Stromal cell of bone marrow (primary cell): ENCODE measurements around the gene SPI1.

Experiments
- DNase-seq: peaks from one replicate; pipeline ENCODE4 v3.0.0-alpha.2; 2012; ENCODE audit warnings: low read depth

Gene SPI1

DNA sequence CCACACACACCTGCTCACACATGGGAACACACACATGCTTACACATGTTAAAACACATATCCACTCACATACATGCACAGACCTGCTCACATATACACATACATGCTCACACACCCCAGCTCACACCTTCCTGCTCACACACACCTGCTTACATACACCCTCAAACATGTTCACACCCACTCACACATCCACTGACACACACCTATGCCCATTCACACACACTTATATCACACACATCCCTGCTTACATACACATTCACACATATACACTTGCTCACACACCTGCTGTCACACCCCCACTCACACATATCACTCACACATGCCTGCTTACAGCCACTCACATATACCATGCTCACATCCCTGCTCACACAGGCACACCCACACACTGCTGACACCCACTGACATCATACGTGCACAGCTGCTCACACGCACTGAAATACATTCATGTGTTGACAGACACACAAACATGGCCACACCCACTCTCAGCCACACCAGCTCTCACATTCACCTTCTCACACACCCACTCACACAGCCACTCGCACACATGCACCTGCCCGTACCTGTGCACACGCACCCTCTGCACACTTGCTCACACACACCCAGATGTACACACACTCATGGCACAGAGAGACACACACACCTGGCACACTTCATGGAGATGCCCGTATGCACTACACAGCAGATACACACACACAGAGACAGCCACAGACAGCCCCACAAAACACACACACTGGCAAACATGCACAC, 20.2 kb downstream of the SPI1 start:
- DNase-seq: no peak

DNA sequence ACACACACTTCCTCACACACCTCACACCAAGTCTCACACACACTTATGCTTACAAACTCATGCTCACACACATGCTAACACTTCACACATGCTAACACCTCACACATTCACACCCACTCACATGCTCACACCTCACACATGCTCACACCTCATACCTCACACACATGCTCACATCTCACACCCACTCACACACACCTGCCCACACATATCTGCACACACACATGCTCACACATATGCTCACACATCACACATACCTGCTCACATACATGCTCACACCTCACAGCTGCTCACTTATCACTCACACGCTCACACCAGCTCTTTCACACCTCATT, 21.4 kb downstream of the SPI1 start:
- DNase-seq: no peak

DNA sequence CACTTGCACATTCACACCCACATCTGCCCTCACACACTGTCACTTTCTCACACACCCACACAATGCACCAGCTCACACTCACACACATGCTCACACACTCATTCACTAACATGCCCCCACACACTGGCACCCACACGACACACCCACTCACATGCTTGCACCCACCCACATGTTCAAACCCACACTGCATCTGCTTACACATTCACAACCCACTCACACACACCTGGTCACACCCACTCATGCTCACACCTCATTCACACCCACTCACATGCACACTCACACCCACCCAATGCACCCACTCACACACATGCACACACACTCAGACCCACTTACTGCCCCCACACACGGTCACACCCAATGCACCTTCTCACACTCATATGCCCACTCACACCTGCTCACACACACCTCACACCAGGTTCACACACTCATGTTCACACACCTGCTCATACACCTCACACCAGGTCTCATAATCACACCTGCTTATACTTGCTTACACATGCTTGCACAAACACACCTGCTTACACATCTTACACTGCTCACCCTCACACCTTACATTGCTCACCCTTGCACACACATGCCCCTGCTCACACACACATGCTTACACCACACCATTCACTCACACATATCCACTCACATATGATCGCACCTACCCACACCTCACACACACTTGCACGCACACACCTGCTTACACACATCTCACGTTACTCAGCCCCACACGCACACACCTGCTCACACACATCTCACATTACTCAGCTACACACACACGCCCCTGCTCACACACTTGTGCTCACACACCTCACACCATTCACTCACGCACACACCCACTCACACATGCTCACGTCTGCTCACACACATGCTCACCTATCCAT, 22.0 kb downstream of the SPI1 start:
- DNase-seq: no peak

DNA sequence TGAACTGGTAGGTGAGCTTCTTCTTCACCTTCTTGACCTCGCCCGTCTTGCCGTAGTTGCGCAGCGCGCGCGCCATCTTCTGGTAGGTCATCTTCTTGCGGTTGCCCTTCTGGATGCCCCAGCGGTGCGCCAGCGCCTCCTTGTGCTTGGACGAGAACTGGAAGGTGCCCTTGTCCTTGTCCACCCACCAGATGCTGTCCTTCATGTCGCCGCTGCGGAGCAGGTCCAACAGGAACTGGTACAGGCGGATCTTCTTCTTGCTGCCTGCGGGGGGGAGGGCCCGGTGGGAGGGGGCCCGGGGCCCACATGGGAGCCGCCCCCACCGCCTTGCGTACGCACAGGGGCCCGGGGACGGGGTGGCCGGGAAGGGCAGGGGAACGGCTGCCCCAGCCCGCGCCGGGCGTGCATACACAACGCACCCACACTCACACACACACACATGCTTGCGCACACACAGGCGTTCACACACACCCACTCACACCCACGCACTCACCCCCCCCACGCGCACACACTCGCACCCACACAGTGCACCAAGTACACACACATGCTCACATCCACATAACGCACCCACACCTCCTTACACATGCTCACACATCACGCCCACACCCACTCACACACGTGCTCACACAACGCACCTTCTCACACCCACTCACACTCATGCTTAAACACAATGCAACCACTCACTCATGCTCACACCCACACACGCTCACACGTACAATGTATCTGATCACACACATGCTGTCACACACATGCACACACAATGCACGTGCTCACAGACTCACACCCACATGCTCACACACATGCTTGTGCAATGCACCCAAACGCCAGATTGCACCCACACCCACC, 22.8 kb downstream of the SPI1 start:
- peak; percentile 71 for DNase-seq

DNA sequence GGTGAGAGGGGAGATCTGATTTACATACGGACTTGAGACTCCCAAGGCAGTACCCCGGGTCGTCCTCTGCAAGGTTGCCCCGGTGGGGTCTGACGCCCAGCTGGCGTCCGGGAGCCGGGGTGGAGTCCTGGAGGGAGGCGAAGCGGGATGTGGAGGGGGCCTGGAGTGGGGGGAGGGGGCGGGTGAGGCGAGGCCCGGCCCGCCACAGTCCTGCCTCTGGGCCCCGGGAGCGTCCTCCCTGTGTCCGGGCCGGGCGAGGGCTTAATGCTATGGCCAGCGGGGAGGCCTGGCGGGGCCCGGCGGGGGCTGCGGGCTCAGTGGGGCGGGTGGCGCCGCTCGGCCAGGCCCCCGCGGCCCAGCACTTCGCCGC, 23.4 kb downstream of the SPI1 start:
- DNase-seq: no peak

DNA sequence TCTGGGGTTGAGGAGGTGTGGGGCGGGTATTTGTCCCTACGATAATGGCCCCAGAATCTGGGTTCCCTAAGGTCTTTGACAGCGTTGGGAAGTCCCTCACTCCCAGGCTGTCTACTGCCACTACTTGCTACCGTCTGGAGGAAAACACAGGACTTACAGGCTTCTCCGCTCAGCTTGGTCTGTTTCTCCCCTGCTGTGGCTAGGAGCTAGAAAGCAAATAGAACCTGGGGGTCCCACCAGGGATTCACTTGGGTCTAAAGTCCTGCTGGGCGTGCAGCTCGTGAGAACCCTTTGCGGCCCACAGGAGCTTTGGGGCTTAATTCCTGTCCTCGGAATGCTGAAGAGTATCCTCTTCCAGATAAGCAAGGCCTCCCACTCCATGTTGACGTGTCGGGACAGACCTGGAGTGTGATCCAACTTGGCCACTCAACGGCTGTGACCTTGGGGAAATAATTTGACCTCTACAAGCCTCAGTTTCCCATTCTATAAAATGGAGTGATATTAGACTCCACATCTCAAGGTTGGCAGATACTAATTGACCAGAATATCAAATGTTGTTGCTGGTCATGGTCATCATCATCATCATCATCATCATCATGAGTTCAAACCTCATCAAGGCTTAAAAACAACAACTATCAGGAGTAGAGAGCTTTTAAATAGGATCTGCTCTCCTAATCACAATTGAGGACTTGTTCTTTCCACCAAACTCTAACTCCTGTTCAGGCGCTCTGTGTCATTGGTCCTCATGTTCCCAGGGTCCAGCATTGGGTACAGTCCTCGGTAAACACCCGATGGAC, 24.2 kb downstream of the SPI1 start:
- no peak for DNase-seq

DNA sequence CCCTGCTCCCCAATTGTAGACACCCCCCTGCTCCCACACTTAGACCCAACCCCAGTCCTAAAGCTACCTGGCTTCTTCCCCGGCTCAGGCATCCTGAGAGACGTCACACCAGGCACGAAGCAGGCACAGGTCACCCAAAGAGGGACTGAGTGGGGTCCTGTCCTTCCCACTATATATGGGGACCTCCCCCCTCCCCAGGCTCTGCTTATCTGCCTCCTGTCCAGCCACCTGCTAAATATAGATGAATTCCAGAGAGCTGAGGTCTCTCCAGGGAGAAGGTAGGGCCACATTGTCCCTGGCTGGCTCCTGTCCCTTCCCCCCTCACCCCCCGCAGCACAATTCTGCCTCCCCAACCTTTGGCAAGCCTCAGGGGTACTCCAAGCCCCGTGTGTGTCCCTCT, 25.8 kb downstream of the SPI1 start, which contains the start of gene MYBPC3:
MYBPC3 (minus strand) TSS at position 147 of the 400 bp plus-strand sequence; CDS start at position 92, 55 bp downstream.
- DNase-seq: no peak

DNA sequence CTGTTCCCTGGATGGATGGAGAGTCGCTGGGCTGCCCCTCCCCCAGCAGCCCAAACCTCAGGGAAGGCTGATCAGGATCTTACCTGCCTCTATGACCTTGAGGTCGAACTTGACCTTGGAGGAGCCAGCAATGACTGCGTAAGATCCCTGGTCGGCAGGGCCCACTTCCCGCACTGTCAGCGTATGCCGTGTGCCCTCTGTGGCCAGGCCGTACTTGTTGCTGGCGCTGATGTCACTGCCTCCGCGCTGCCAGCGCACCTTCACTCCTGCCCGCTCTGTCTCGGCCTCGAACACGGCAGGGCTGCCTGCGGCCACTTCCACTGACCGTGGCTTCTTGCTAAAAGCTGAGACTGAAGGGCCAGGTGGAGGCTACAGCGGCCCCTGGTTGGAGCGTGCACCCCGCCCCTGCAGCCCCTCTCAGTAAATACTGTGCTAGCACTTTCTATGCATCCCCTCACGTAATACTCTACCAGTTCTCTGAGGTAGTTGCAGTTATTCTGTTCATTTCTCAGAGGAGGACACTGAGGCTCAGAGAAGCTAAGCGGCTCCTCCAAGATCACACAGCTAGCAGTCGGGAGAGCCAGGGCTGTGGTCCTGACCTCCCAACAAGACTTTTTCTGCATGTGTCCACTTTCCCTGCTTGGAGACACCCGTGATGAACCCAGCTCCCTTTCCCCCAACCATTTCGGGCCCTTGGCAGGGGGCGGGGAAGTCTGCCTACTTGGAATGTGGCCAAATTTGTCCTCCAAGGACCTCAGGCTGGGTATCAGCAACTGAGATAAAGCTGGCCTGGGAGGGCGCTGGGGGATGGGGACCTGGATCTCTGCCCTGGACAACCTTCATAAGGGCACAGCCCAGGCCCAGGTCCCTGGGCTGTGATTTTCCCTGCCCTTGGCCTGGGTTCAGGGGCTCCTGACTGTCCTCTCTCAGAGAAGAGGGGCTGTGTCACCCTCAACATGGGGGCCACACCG, 26.9 kb downstream of the SPI1 start:
- no peak for DNase-seq

DNA sequence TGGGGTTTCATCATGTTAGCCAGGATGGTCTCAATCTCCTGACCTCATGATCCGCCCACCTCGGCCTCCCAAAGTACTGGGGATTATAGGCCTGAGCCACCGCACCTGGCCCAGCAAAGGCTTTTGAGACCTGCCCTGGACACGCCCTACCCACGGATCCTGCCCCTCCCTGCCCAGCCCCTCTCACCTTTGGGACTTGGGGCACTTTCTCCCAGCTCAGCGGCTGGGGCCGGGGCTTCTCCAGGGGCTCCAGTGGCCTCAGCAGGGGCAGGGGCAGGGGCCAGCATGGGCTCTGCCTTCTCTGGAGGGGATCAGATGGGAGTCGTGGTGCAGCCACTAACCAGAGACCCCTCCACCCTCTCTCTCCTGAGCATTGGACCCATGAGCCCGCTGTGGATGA, 28.0 kb downstream of the SPI1 start:
- no peak for DNase-seq

DNA sequence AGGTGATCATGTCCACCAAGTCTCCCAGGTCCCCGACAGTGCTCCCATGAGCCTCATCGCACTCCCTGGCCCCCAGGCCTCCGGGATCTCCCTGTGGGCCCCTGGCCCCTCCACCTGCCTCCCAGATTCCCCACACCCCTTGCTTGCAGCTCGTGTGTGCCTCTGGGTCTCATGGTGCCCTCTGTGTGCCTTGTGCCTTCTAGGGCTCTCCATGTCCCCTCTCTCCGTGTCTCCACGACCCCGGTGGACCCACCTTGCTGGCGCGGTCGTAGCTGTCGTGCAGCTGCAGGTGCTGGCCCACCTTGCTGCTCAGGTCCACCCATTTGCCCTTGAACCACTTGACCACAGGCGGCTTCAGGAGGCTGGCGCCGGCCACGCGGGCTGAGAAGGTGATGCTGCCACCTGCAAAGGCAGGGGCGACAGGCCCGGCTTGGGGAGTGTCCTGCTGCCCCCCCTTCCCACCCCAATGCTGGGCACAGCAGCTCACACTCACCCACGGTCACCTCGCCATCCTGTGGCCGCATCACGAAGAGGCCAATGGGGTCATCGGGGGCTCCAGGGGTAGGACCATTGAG, 28.7 kb downstream of the SPI1 start:
- no peak for DNase-seq

DNA sequence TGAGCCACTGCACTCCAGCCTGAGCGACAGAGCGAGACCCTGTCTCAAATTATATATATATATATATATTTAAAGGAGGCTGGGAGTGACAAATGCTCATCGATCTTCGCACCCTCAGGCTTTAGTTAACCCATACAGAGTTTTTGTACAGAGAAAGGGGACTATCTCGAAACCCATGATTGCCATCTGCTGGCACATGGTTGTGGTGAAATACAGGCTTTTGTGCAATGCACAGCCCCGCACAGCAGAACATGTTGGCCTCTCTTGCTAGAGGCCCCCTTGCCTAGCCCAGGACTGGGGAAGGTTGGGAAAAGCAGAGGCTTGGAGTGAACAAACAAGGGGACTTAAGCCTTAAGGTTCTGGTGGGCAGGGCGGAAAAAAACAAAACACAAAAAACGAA, 29.5 kb downstream of the SPI1 start:
- DNase-seq: no peak

DNA sequence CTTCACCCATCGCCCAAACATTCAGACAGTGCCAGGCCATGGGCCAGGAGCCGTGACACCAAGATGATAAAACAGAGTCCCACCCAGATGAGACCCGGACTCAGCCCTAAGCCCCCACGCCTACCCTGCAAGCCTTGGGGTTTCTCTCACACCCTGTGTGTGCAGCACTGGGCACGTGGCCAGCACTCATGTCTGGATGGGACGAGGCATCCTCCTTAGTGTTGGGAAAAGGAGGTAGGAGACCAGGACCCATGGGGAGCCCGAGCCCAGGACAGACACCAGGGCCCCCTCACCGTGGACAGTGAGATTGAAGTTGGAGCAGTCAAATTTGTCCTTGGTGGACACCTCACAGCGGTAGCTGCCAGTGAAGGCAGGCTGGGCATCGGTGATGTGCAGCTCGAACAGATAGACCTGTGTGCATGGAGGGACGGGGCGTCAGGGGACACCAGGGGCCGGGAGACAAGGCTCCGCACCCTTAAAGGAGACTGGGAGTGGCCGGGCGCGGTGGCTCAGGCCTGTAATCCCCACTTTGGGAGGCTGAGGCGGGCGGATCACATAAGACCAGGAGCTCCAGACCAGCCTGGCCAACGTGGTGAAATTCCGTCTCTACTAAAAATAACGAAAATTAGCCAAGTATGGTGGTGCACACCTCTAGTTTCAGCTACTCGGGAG, 30.1 kb downstream of the SPI1 start:
- no peak for DNase-seq

DNA sequence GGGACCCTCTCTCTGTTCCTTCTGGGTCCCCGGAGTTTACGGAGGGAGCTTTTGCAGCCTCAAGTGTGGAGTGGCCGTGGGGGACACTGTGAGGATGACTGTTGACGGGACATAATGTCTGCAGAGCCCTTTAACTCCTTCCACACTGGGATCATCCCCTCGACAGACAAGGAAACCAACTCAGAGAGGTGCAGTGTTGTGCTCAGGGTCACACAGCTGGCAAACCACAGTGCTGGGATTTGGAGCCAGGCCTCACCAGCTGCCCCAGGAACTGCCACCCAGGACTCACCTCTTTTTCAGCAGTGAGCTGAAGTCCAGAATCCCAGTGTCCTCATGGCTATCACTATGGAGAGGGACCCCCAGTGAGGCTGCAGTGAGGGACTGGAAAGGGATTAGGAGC, 31.2 kb downstream of the SPI1 start:
- no peak for DNase-seq

DNA sequence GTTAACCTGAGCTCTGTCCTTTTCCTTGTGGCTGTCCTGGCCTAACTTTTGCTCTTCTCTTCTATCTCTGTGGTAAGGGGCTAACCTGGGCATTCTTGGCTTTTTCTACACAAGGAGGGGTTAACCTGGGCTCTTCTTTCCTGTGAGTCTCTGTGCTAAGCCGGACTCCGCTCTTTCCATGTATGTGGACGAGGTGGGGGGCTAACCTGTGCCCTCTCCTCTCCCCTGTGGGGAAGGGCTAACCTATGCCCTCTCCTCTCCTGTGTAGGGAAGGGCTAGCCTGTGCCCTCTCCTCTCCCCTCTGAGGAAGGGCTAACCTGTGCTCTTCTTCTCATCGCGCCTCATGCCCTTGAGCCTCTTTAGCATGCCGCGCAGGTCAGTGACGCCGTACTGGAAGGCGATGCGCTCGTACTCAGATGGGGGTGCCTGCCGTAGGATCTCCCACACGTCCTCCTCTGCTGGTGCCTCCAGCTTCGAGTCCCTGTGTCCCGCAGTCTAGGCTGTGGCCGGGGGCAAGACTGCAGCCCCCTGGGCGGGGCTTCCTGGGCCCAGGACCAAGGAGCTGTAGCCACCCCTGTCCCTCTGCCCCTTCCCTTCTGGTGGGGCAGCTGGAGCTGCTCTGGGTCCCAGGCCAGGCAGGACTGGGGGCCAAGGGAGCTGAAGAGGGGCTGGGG, 32.3 kb downstream of the SPI1 start:
- DNase-seq: no peak

DNA sequence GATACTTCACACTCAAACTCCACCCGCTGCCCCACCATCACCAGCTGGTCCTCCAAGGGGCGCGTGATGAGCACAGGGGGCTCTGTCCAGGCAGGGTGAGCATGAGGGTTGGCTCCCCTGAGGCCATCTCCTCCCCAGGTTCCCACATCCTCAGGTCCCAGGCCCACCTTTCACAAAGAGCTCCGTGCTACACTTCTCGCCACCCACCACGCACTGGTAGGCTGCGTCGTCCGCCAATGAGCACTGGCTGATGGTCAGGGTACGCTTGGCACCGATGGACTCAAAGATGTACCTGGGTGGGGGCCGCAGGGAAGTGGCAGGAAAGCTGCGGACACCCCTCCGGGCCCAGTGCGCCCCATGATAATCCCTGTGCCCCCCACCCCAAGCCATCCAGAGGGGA, 35.5 kb downstream of the SPI1 start:
- no peak for DNase-seq

DNA sequence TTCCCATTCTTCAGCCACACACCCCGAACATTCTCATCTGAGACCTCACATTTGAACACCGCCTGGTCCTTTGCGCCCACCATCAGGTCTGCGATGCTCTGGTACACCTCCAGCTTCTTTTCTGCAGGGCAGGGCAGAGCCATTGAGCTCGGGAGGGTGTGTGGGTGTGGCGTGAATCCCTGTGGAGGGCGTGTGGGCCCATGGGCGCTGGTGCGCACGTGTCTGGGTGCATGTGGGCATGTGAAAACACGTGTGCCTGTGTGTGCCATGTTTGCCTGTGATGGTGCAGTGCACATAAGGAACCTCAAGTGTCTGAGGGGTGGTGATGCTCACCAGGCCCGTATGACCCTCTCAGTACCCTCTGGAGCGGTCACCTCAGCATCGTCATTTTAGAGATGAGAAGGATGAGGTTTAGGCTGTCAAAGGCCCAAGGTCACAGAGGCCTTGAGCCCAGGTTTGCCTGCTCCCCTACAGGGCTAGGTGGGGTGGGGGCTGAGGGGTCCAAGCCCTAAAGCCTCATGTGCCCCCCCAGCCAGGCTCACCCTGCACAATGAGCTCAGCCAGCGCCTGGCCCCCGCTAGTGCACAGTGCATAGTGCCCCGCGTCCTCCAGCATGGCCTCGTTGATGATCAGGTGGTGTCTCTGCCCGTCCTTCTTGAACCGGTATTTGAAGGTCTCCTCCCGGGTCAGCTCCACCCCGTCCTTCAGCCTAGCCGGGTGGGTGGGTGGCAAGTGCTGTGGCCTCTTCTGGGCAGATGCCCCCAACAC, 36.1 kb downstream of the SPI1 start:
- DNase-seq: no peak

DNA sequence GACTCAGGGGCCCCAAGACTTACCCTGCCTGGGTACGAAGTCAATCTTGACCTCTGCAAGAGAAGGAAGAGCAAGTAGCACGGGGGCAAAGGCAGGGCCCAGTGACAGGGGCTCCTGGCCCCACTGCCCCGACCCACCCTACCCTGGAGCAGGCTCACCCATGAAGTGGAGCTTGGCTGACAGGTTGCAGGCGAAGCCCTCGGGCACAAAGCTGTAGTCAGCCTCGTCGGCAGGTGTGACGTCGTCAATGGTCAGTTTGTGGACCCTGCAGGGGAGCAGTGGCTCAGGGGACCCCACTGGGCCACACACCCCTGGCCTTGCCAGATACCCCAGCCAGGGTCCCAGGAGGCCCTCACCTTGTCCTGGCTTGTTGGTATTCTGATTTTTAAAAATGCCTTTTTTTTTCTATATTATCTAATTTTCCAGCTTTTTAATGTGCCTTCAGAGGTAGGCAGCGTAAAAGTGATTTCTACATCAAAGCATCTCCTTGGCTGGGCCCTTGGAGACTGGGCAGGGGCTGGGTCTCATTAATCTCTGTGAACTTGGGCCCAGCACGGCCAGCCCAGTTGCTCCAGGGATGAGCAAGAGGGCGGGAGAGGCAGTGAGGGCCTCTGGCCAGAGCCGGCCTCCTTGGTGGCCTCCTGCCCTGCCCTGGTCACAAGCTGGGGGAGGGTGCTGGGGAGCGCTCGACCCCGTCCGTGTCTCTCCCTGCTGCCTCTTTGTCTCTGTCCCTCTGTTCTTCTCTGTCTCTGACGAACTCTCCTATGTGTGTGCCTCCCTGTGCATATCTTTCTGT, 37.2 kb downstream of the SPI1 start:
- DNase-seq: no peak

DNA sequence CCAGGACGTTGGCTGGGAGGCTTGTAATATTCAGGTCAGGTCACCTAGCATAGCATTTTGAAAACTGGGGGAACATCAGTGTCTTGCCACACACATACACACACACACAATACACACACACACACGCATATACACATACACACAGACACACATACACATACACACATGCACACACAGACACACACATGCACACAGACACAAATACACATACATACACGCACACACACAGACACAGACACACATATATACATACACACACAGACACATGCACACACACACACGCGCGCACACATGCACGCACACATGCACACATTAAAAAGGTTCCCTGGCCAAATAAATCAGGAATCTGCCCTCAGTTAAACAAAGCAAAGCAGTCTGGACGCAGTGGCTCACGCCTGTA, 38.3 kb downstream of the SPI1 start:
- DNase-seq: no peak
